ENCODE measurements around the gene LSM4.

Gene LSM4

GRCh38 chr19:18322759-18323460 is at the start of gene LSM4:
LSM4 (minus strand) TSS chr19:18323076; CDS start chr19:18323020, 56 bp downstream.
- Histone ChIP-seq H3K4me2 (ENCODE audit: low read depth, low read length, poor library complexity, severe bottlenecking) (peak within 1 kb of the TSS; percentile 99), H3K9me3 (ENCODE audit: insufficient read depth, low read depth, low read length) (no peaks in the 10 kb centered on the region), H3K79me2 (ENCODE audit: insufficient read depth, low read length) (peaks cover 43% of the 10 kb centered on the region), H2AFZ (ENCODE audit: low read length) (peak within 1 kb of the TSS; percentile 87), H3K9me2 (replicated peaks; ENCODE audit: low read depth, low read length) (no peaks in the 10 kb centered on the region), H3K36me3 (ENCODE audit: insufficient read depth, low read length) (no peaks in the 10 kb centered on the region), H4K20me1 (ENCODE audit: insufficient read depth, low read length, poor library complexity, severe bottlenecking) (peaks cover 3% of the 10 kb centered on the region), H3F3A (ENCODE audit: low read depth) (peaks cover 10% of the 10 kb centered on the region), H3K9ac (ENCODE audit: low read depth, low read length, poor library complexity, severe bottlenecking) (peak within 1 kb of the TSS; percentile 100), H3K4me3 (ENCODE audit: low read length, poor library complexity, severe bottlenecking) (peak within 1 kb of the TSS; percentile 89), H3K27me3 (ENCODE audit: insufficient read depth, low read length, poor library complexity, severe bottlenecking) (no peaks in the 10 kb centered on the region), H3K4me1 (ENCODE audit: insufficient read depth, low read length, poor library complexity, severe bottlenecking) (peaks cover 53% of the 10 kb centered on the region)
- TF ChIP-seq EZH2phosphoT487 (IDR thresholded peaks at IDR 0.05; ENCODE audit: borderline replicate concordance), result no peak
- TF ChIP-seq, protein P1, sequence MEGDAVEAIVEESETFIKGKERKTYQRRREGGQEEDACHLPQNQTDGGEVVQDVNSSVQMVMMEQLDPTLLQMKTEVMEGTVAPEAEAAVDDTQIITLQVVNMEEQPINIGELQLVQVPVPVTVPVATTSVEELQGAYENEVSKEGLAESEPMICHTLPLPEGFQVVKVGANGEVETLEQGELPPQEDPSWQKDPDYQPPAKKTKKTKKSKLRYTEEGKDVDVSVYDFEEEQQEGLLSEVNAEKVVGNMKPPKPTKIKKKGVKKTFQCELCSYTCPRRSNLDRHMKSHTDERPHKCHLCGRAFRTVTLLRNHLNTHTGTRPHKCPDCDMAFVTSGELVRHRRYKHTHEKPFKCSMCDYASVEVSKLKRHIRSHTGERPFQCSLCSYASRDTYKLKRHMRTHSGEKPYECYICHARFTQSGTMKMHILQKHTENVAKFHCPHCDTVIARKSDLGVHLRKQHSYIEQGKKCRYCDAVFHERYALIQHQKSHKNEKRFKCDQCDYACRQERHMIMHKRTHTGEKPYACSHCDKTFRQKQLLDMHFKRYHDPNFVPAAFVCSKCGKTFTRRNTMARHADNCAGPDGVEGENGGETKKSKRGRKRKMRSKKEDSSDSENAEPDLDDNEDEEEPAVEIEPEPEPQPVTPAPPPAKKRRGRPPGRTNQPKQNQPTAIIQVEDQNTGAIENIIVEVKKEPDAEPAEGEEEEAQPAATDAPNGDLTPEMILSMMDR (conservative IDR thresholded peaks at IDR 0.05; ENCODE audit: low read length), result peak; percentile 49

GRCh38 chr19:18368504-18369222 is 45.8 kb upstream of the LSM4 start:
- H3K4me1 ChIP-seq (ENCODE audit: insufficient read depth, low read length, poor library complexity, severe bottlenecking), result peaks cover 20% of the 10 kb centered on the region
- H3F3A ChIP-seq (ENCODE audit: low read depth), result no peaks in the 10 kb centered on the region
- peaks cover 16% of the 10 kb centered on the region; the same call in 1 of the 2 replicates for H3K36me3 ChIP-seq (ENCODE audit: insufficient read depth, low read length)
- TF ChIP-seq EZH2phosphoT487 (IDR thresholded peaks at IDR 0.05; ENCODE audit: borderline replicate concordance), result no peak
- H3K9me3 ChIP-seq (ENCODE audit: insufficient read depth, low read depth, low read length), result no peaks in the 10 kb centered on the region
- no peaks in the 10 kb centered on the region for H3K9me2 ChIP-seq (replicated peaks; ENCODE audit: low read depth, low read length)
- no peak overlapping the region for H3K4me2 ChIP-seq (ENCODE audit: low read depth, low read length, poor library complexity, severe bottlenecking)
- H3K4me3 ChIP-seq (ENCODE audit: low read length, poor library complexity, severe bottlenecking), result no peak overlapping the region
- H3K27me3 ChIP-seq (ENCODE audit: insufficient read depth, low read length, poor library complexity, severe bottlenecking), result no peaks in the 10 kb centered on the region
- H4K20me1 ChIP-seq (ENCODE audit: insufficient read depth, low read length, poor library complexity, severe bottlenecking), result no peaks in the 10 kb centered on the region
- no peaks in the 10 kb centered on the region for H3K79me2 ChIP-seq (ENCODE audit: insufficient read depth, low read length)
- no peak overlapping the region for H3K9ac ChIP-seq (ENCODE audit: low read depth, low read length, poor library complexity, severe bottlenecking)
- H2AFZ ChIP-seq (ENCODE audit: low read length), result no peak overlapping the region

- H3K4me1 ChIP-seq (ENCODE audit: insufficient read depth, low read length, poor library complexity, severe bottlenecking), result peaks cover 7% of the 10 kb centered on the region
- H4K20me1 ChIP-seq (ENCODE audit: insufficient read depth, low read length, poor library complexity, severe bottlenecking), result no peaks in the 10 kb centered on the region
- no peaks in the 10 kb centered on the region for H3F3A ChIP-seq (ENCODE audit: low read depth)
- no peak overlapping the region for H3K9ac ChIP-seq (ENCODE audit: low read depth, low read length, poor library complexity, severe bottlenecking)
- no peaks in the 10 kb centered on the region for H3K79me2 ChIP-seq (ENCODE audit: insufficient read depth, low read length)
- no peak overlapping the region for H3K4me3 ChIP-seq (ENCODE audit: low read length, poor library complexity, severe bottlenecking)
- no peak overlapping the region for H2AFZ ChIP-seq (ENCODE audit: low read length)
- H3K9me3 ChIP-seq (ENCODE audit: insufficient read depth, low read depth, low read length), result no peaks in the 10 kb centered on the region
- no peak overlapping the region for H3K4me2 ChIP-seq (ENCODE audit: low read depth, low read length, poor library complexity, severe bottlenecking)
- no peaks in the 10 kb centered on the region for H3K27me3 ChIP-seq (ENCODE audit: insufficient read depth, low read length, poor library complexity, severe bottlenecking)
- H3K36me3 ChIP-seq (ENCODE audit: insufficient read depth, low read length), result peaks cover 30% of the 10 kb centered on the region; the same call in 1 of the 2 replicates
- TF ChIP-seq, protein P1 (conservative IDR thresholded peaks at IDR 0.05; ENCODE audit: low read length), result no peak
- no peak for TF ChIP-seq EZH2phosphoT487 (IDR thresholded peaks at IDR 0.05; ENCODE audit: borderline replicate concordance)
- H3K9me2 ChIP-seq (replicated peaks; ENCODE audit: low read depth, low read length), result no peaks in the 10 kb centered on the region
Measured at GRCh38 chr19:18366021-18366435, 43.2 kb upstream of the LSM4 start.

All from Loucy (cell line).